ENCODE results near the gene GNG5.
A peak's percentile ranks its signal among the peaks of the same experiment; 100 is the strongest.
"Not testable (repeated sequence)": the region's sequence is repeated elsewhere in the genome, so short reads cannot be mapped to it uniquely, and the experiment has no call there.

GNG5 gene

DNA sequence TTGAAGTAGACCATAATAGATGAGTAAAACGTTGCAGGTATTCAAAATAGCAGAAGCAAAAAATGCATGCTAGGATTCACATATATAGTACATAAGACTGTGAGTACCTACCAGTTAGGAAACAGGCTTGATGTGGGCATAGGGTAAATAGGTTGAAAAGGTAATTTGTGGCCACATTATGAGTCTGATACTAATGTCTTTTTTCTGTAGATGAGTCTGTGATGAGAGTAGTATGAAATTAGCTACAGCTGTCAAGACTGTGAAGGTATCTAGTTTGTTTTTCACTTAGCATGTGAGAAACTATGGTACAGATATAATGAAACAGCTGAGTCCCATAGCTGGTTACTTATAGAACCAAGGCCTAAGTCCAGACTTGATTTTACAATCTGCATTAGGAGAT is 12.6 kb downstream of the GNG5 start:
- H3K27ac ChIP-seq, result no peak overlapping the region
- H3K4me3 ChIP-seq, result no peak overlapping the region

DNA sequence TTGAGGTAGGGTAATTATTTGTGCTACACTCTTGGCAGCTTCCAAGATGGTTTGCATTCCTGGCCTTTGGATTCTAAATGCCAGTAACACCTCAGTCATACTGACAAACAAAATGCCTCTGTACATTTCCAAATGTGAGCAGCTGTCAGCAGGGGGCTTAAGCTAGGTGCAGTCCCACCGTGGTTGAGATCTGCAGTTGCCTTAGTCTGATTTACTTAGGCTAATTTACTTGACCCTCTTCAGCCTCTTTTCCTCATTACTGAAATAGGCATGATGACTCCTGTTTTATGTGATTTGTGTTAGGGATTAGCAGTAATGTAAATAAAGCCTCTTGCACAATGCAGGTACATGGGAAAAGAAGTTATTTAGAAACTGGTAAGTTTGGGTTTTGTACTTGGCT is 13.7 kb downstream of the GNG5 start:
- Histone ChIP-seq H3K27ac (no peak overlapping the region), H3K4me3 (no peak overlapping the region)

DNA sequence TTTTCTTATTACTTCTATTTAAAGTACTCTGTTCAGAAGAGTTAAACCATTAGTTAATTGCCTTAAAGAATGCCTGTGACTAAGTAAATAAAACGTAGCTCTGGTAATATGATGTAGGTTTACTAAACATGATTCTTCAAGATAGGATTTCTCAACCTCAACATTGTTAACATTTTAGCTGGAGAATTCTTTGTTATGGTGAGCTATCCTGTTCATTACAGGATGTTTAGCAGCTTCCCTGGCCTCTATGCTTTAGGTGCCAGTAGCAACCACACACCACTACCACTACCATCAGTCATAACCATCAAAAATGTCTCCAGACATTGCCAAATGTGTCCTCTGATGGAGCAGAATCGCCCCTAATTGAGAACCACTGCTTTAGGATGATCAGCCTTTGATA is 16.6 kb downstream of the GNG5 start:
- Histone ChIP-seq H3K27ac (no peak overlapping the region), H3K4me3 (no peak overlapping the region)

DNA sequence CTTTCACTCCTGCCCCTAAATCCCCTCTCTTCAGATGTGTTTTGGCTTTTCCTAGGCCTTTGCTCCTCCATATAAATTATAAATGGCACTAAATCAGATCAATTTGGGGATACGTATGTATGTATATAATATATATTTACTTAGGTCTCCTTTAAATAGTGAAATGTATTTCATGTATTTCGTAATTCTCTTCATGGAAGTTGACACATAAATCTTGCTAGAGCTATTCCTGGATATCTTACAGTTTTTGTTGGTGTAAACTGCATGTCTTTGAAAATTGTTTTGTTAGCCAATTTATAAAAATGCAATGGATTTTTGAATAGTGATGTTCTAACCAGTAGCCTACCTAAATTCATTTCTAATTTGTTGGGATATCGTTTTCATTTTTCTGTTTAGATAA is 18.3 kb downstream of the GNG5 start:
- no peak overlapping the region for H3K27ac ChIP-seq

DNA sequence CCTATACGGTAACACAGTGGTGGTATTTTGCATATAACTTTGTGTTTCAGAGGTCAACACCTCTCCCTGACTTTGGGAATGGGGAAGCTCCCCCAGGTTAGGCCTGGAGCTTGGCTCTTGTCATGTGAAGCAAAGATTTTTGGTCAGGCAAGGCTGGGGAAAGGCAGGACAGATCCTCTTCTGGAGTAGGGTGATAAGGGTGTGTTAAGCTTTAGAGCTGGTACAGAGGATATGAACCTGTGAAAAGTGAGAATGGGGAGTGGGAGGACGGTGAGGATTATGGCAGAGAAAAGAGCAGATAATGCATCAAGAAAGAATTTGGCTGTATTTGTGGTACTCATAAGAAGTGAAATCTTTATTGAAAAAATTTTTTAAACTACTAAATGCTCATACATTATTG is 25.1 kb downstream of the GNG5 start:
- Histone ChIP-seq H3K4me3 (no peak overlapping the region), H3K27ac (no peak overlapping the region)

More for the DNA sequence above, 18.3 kb downstream of the GNG5 start:
- H3K4me3 ChIP-seq, result no peak overlapping the region

DNA sequence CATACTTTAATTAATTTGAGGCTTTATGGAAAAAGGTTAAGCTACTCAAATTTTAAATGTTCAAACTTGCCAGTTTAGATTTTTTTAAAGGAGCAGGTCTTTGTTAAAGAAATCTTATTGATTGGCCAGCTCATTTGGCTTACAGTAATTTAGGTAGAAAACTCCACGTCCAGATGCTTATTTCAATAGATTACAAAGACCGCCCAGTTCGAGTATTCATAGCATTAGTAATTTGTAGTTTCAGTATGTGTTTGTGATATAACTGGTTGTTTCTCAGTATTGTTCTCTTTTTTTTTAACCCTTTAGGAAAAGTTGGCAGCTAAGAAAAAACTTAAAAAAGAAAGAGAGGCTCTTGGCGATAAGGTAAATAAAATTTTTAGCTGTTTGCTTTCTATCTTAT is 25.7 kb downstream of the GNG5 start:
- H3K4me3 ChIP-seq, result peak overlapping the region in 1 of 7 experiments; percentile 87
- H3K27ac ChIP-seq, result no peak overlapping the region

DNA sequence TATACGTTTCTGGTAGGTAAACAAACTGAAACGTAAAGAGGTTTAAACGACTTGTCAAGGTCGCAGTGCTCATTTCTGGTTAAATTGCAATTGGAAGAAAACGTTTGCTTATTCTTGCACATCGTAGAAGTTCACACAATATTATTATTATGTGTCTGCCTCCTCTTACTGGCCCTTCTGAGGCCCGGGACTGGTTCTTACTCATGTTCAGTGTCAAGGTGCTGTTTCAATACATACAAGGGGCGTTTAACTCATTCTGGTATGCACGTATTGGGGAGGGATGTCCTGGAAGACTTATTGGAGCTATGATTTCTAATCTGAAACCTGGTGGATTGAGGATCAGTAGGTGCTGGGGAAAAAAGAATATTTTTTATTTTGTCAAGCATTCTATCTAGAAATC is 26.4 kb downstream of the GNG5 start:
- Histone ChIP-seq H3K27ac (peak overlapping the region in 13 of 21 experiments; percentile 82 to 94 (median 87)), H3K4me3 (peak overlapping the region; percentile 59 to 92 (median 70))

DNA sequence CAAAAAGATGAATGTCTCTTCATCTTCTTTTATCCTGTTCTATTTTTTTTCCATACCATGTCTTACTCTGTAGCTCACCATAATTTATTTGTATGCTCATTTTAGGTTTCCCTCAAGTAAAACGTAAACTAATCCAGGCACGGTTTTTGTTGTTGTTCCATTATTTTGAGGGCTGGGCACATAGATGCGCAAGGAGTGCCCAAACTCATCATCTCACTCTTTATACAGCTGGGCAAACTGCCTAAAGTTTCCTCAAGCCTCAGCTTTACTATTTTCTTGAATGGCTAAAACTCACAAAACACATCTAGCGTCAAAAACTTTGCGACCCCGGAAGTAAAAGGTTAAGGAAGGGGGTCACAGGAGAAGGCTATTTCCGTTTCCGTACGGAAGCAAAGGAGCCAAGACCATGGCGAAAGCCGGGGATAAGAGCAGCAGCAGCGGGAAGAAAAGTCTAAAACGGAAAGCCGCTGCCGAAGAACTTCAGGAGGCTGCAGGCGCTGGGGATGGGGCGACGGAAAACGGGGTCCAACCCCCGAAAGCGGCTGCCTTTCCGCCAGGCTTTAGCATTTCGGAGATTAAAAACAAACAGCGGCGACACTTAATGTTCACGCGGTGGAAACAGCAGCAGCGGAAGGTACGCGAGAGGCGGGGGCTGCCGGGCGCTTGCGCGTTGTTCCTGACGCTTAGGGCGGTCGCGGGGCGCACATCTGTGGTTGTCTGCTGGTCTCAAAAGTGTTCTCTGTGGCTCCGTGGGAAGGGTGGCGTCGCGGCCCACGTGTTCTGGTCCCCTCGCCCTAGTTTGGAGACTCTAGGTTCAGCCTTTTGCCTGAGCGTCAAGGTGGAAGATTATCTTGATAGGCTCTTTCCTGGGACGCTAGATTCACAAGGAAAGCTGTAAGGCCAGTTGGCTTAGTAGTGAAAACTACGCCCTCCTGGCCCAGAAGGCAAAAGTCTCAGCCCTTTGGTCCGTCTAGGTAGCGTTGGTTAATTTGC is 27.2 kb downstream of the GNG5 start, which contains the start of gene RPF1:
RPF1 (plus strand) TSS at position 391 of the 993 bp plus-strand sequence; CDS start at position 407, 16 bp downstream.
- peak within 1 kb of the TSS; percentile 59 to 92 (median 70) for H3K4me3 ChIP-seq
- H3K27ac ChIP-seq, result peak within 1 kb of the TSS in 20 of 21 experiments; percentile 68 to 95 (median 87)

DNA sequence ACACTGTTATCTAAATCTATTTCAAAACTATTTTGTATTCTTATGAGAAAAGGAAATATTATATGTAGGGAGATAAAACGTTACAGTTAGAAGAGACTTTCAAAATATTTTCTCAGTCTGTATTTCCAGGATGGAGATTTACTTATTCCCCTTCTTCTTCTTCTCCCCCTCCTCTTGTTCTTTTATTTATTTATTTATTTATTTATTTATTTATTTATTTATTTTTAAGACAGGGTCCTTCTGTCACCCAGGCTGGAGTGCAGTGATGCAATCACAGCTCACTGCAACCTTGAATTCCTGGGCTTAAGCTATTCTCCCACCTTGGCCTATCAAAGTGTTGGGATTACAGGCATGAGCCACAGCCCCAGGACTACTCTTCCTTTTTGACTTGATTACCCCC is 30.2 kb downstream of the GNG5 start:
- Histone ChIP-seq H3K27ac (no peak overlapping the region), H3K4me3 (no peak overlapping the region)

DNA sequence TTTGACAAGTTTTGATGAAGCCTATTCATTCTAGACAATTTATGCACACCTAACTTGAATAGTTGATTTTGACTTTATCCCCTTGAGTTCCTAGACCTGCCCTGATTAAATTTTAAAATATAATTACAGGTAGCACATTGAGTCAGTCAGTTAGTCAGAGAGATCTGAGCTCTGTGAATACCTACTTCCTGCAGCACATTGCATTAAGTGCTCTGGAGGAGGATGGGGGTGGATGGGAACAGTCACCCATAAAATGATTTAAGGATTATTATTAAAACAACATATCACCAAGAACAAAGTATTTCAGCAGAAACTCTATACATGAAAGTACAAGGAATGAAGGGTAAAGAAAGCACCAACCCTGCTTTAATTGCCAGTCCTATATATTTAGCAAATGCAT is 39.1 kb downstream of the GNG5 start:
- Histone ChIP-seq H3K4me3 (no peak overlapping the region), H3K27ac (no peak overlapping the region)

DNA sequence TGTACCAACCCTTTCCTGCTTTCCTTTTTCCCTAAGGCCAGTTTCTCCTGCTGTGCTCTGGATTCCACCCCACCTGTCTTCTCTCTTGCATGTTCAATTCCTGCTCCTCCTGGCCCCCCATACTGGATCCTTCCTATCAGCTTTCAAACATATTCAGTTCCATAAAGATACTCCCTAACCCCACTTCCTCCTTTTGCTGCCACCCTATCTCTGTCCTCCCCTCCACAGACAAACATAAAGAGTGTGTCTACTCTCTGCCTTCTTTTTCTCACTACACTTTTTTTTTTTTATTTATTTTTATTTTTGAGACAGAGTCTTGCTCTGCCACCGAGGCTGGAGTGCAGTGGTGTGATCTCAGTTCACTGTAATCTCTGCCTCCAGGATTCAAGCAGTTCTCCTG is 44.3 kb downstream of the GNG5 start:
- H3K27ac ChIP-seq, result no peak overlapping the region
- no peak overlapping the region for H3K4me3 ChIP-seq

DNA sequence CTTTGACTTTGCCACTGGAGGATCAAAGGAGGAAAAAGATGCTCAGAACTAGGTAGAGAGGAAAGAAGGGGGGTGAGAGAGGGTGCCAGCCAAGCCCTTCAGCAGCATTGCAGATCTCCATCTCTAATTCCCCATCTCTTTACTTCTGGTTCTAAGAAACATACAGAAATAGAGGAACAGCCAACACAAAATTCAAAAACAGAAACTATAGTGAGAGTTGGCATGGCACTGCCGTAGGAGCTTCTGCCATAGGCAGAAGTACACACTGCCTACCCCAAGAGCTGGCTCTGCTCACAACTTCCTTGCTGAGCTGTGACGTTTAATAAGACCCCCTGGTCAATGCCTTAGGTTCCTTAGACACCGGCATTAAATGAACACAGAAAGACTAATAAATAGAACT is 53.9 kb downstream of the GNG5 start:
- H3K27ac ChIP-seq, result no peak overlapping the region

DNA sequence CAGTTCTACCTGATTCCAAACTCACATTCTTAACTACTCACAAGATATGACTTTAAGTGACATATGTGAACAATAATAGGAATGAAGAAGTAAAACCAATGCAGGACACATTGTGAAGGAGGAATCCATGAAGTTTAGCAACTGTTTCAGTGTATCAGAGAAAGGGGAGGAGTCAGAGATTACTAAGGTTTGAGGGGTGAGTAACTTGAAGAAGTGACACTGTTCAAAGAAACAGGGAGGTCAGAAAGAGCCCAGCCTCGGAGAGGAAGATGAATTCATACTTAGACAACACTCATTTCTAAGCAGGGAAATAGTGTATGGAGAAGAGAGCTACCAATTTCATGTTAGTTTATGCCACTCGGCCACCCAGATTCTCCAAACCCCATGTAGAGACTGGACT is 55.5 kb downstream of the GNG5 start:
- no peak overlapping the region for H3K4me3 ChIP-seq
- no peak overlapping the region for H3K27ac ChIP-seq

More for the DNA sequence above, 53.9 kb downstream of the GNG5 start:
- H3K4me3 ChIP-seq, result no peak overlapping the region

DNA sequence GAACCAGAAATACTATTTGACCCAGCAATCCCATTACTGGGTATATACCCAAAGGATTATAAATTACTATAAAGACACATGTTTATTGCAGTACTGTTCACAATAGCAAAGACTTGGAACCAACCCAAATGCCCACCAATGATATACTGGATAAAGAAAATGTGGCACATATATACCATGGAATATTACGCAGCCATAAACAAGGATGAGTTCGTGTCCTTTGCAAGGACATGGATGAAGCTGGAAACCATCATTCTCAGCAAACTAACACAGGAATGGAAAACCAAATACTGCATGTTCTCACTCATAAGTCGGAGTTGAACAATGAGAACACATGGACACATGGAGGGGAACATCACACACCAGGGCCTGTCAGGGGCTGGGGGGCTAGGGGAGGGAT is 57.7 kb downstream of the GNG5 start:
- H3K27ac ChIP-seq, H3K4me3 ChIP-seq: not testable (repeated sequence)

All from skin epidermis (tissue), 12 donors.